Erythroblast (primary cell): ENCODE results near the gene KAT6B.

Source experiments
- GATA1 ChIP-seq: IDR thresholded peaks from 2 replicates; pipeline ENCODE4 v1.6.1; 2011; ENCODE audit warnings: low read depth, mild to moderate bottlenecking, control low read depth, low read length, moderate library complexity
- POLR2A ChIP-seq: IDR thresholded peaks from 2 replicates; pipeline ENCODE4 v1.6.1; 2011; ENCODE audit warnings: mild to moderate bottlenecking, low read length

GRCh38 chr10:75067272-75067671, 240.9 kb downstream of the KAT6B start:
- TF ChIP-seq POLR2A (no peak), GATA1 (no peak)
